ENCODE results near the gene GRIK4.

DNA sequence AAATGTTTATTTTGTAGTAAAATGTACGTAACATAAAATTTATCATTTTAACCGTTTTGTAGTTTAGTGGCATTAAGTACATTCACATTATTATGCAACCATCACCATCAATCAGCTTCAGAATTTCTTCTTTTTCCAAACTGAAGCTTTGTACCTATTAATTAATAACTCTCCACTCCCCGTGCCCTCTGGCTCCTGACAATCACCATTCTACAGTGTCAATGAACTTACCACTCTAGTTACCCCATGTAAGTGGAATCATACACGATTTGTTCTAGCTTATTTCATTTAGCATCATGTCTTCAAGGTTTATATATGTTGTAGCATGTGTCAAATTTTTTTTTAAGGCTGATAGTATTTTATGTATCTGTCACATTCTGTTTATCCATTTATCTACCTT lies 522.1 kb downstream of the GRIK4 start:
- TF ChIP-seq GATA2 (IDR thresholded peaks at IDR 0.05; ENCODE audit: low read depth, low read length), result no peak
- TF ChIP-seq GATA3 (IDR thresholded peaks at IDR 0.05; ENCODE audit: low read depth, low read length), result no peak
